HG02678 (cell line): ENCODE measurements around the gene ZNF776.
"Not testable (repeated sequence)": the region's sequence is repeated elsewhere in the genome, so short reads cannot be mapped to it uniquely, and the experiment has no call there.

Experiments
- ATAC-seq: cut with Tn5 transposase; IDR thresholded peaks from one replicate; pipeline ENCODE4 v1.9.1; 2021; ENCODE audit warnings: mild to moderate bottlenecking, moderate library complexity; ENCODE audit not compliant: unreplicated experiment

ZNF776 gene

GRCh38 chr19:57746580-57747471 is at the start of gene ZNF776:
ZNF776 (plus strand) TSS chr19:57746815; CDS start chr19:57747059, 244 bp downstream.
- ATAC-seq, result peak; percentile 97

- ATAC-seq, result no peak
Measured at GRCh38 chr19:57701625-57702024, 45.0 kb upstream of the ZNF776 start.

- ATAC-seq, result no peak
Measured at GRCh38 chr19:57706346-57706745, 40.3 kb upstream of the ZNF776 start.

- ATAC-seq, result no peak
Measured at GRCh38 chr19:57708641-57709361, 37.8 kb upstream of the ZNF776 start, which contains the start of gene ZNF154. ZNF154 (minus strand) TSS chr19:57709204; CDS start chr19:57708971, 233 bp downstream.

- no peak for ATAC-seq
Measured at GRCh38 chr19:57709616-57710015, 37.0 kb upstream of the ZNF776 start.

GRCh38 chr19:57712222-57712621 is 34.4 kb upstream of the ZNF776 start:
- no peak for ATAC-seq

- no peak for ATAC-seq
Measured at GRCh38 chr19:57719424-57719823, 27.2 kb upstream of the ZNF776 start.

GRCh38 chr19:57719901-57720519 is 26.6 kb upstream of the ZNF776 start:
- ATAC-seq, result no peak

- ATAC-seq, result no peak
Measured at GRCh38 chr19:57720878-57721277, 25.7 kb upstream of the ZNF776 start.

GRCh38 chr19:57738320-57738719 is 8.3 kb upstream of the ZNF776 start:
- not testable (repeated sequence) for ATAC-seq

- not testable (repeated sequence) for ATAC-seq
Measured at GRCh38 chr19:57738770-57739169, 7.8 kb upstream of the ZNF776 start.

GRCh38 chr19:57747472-57747807 is 825 bp downstream of the ZNF776 start:
- no peak for ATAC-seq

GRCh38 chr19:57748029-57748428 is 1.4 kb downstream of the ZNF776 start:
- no peak for ATAC-seq

GRCh38 chr19:57754091-57754673 is 7.6 kb downstream of the ZNF776 start:
- no peak for ATAC-seq

- ATAC-seq, result no peak
Measured at GRCh38 chr19:57755031-57755430, 8.4 kb downstream of the ZNF776 start.

- ATAC-seq, result no peak
Measured at GRCh38 chr19:57757941-57758340, 11.3 kb downstream of the ZNF776 start.

GRCh38 chr19:57759096-57759495 is 12.5 kb downstream of the ZNF776 start:
- no peak for ATAC-seq

- peak; percentile 98 for ATAC-seq
Measured at GRCh38 chr19:57769345-57770131, 22.9 kb downstream of the ZNF776 start, which contains the start of gene ZNF586. ZNF586 (plus strand) TSS chr19:57769676; CDS start chr19:57769843, 167 bp downstream.

GRCh38 chr19:57771417-57771816 is 24.8 kb downstream of the ZNF776 start:
- no peak for ATAC-seq

- no peak for ATAC-seq
Measured at GRCh38 chr19:57773488-57773887, 26.9 kb downstream of the ZNF776 start.
